HG02973 (cell line): ENCODE results near the gene EDAR.

Experiments used
- ATAC-seq: cut with Tn5 transposase; IDR thresholded peaks from one replicate; pipeline ENCODE4 v1.9.1; 2021; ENCODE audit warnings: moderate library complexity; ENCODE audit not compliant: unreplicated experiment

EDAR gene

GRCh38 chr2:108969856-108970255, 19.2 kb downstream of the EDAR start:
- no peak for ATAC-seq

GRCh38 chr2:108968619-108969018, 20.4 kb downstream of the EDAR start:
- no peak for ATAC-seq

- no peak for ATAC-seq
These were observed 21.3 kb downstream of the EDAR start for GRCh38 chr2:108967757-108968156.

- ATAC-seq, result no peak
These were observed 23.3 kb downstream of the EDAR start for GRCh38 chr2:108965540-108966289.

- ATAC-seq, result no peak
These were observed 26.0 kb downstream of the EDAR start for GRCh38 chr2:108963057-108963456.

DNA sequence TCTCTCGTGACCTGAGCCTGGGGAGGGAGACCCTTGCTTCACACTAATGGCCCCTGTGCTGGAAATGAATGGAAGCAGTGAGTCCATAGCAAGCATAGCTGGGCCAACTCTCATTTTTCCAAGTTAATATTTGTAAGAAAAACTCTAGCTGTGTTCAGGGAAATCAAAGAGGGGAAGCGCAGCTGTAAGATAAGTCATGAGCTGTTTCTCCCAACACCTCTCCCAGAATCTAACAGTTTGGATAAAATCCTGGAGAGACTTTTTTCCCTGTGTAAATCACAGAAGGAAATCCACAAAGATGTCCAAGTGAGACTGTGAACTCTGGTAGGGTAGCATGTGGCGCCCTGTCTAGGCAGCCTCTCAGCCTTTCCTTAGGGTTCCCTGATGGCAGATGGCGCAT, 27.2 kb downstream of the EDAR start:
- ATAC-seq, result no peak

DNA sequence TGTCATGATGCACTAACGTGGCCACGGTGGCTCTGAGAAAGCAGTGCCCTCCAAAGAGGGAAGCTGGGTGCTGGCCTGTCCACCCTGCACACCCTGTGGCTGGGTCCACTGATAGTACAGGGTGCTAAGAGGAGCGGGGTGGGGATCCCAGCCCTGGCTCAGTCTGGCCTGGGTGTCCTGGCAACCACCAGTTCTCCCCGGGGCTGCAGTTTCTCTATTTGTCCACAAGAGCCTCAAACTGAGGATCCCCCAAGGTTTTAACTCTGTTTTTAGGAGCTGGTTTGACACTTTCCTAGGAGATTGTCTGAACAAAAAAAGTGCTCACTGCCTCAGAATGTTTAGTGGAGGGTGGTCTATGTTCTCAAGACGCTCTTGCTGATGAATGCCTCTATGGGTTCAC, 29.0 kb downstream of the EDAR start:
- ATAC-seq, result no peak

DNA sequence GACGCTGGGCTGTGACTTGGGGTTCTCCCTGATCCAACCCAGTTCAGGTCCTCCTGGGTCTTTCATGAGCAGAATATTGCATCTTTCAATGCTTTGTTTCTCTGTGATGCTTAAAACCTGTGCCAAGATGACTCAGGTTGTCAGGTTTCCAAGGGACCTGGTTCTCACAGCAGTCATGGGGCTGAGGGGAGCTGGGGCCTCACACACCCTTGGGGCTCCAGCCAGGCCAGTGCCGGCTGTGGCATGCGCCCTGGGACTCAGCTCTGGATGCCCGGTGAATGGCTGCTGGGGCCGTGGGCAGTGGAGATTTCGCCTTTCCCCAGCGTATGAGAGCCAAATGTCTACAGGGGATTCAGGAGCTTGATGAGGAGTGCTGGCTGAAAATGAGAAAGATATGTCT, 29.6 kb downstream of the EDAR start:
- ATAC-seq, result no peak

DNA sequence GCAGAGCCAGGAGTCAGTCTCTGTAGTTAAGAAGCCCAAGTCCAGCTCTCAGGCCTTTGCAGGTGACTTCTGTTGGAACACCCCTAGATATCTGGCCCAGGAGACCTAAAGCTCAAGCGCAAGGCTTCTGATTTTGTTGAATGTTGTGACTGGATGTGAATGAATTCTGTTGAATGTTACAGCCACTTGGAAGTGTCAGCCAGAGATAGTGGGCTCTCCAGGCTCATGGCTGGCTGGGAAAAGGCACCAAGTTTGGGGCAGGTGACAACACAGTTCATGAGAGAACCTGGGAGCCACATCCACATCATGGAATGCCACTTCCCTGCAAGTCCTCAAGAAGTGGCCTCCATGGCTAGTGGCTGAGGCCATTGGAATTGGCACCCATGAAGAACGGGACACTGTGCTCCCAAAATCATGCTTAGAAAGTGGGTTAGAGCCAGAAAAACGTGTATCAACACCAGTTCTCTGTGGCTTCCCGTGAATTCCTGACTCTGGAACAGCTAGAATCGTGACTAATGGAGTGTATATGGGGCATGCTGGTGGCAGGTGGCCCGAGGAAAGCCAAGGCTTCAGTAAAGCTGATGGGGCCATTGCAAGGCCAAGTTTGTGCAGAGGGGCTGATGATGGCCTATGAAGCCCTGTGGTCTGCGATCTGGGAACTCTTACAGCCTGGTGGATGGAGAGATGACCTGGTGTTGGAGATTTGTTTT, 30.2 kb downstream of the EDAR start:
- ATAC-seq, result no peak

- no peak for ATAC-seq
These were observed 31.0 kb downstream of the EDAR start for GRCh38 chr2:108958002-108958401.

DNA sequence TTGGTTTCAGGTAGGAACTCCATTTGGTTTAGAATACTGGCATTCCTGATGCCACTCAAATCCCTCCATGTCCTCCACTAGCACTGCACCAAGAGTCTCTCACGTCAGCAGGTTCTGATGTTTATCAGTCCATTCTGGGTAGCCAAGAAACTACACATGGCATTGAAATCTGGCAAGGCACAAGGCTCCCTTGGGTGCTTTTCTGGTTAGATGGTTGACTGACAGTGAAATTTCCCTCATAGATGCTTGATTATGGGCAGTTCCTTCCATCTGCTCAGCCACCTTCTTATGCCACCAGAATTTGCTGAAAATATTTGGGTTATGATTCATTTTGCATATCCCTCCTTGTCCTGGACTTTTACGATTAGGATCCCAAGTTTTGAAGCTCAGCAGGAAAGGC, 32.6 kb downstream of the EDAR start:
- no peak for ATAC-seq

- ATAC-seq, result no peak
These were observed 38.5 kb downstream of the EDAR start for GRCh38 chr2:108950369-108951135.

GRCh38 chr2:108949316-108950239, 39.4 kb downstream of the EDAR start:
- ATAC-seq, result no peak

DNA sequence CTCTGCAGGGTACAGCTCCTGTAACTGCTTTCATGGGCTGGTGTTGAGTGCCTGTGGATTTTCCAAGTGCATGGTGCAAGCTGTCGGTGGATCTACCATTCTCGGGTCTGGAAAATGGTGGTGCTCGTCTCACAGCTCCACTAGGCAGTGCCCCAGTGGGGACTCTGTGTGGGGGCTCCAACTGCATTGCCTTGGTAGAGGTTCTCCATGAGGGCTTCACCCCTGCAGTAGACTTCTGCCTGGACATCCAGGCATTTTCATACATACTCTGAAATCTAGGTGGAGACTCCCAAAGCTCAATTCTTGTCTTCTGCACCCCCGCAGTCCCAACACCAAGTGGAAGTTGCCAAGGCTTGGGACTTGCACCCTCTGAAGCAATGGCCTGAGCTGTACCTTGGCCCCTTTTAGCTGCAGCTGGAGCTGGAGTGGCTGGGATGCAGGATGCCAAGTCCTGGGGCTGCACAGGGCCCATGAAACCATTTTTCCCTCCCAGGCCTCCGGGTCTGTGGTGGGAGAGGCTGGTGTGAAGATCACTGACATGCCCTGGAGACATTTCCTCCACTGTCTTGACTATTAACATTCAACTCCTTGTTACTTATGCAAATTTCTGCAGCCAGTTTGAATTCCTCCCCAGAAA, 41.6 kb downstream of the EDAR start:
- ATAC-seq, result no peak

DNA sequence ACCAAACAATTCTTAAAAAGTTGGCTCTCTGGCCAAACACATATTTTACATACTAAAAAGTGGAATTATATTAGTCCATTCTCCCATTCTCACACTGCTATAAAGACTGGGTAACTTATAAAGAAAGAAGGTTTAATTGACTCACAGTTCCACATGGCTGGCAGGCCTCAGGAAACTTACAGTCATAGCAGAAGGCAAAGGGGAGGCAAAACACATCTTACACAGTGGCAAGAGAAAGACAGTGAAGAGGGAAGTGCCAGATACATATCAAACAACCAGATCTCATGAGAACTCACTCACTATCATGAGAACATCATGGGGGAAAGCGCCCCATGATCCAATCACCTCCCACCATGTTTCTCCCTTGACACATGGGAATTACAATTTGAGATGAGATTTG, 42.6 kb downstream of the EDAR start:
- ATAC-seq, result no peak

DNA sequence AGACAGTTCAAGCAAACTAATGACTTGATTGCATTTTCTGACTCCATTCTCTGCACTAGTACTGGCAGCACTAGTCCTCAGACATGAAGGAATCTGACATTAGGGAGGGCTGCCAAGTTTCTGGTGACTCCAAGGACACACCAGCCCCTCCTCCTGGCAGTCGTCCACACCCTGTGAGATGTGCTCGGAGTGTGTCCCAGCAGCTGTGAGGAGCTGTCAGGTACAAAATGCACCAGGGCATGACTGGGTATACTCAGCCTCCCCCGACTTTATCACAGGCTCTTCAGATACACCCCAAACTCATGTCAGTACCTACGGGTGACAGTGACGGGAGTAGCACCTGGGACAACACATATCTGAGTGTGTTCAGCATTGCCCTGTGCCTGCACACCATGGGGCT, 43.1 kb downstream of the EDAR start:
- ATAC-seq, result no peak

GRCh38 chr2:108944601-108945331, 44.3 kb downstream of the EDAR start:
- no peak for ATAC-seq

DNA sequence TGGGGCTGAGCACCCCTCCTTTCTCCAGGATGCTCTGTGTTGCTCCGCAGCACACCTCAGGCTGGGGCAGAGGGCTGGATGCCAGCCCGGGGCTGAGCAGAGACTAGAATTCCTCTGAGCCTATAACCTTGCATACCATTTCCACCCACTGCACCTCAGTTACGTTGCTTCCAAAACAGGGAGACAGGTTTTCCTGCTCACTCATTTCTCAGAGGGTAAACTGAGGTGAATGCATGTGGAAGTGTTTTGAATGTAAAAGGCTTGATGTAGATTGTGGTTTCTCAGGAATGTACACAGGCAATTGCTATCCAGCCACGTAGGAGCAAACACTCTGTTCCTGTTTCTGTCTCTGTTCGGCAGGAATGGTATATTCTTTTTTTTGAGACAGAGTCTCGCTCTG, 45.3 kb downstream of the EDAR start:
- no peak for ATAC-seq

DNA sequence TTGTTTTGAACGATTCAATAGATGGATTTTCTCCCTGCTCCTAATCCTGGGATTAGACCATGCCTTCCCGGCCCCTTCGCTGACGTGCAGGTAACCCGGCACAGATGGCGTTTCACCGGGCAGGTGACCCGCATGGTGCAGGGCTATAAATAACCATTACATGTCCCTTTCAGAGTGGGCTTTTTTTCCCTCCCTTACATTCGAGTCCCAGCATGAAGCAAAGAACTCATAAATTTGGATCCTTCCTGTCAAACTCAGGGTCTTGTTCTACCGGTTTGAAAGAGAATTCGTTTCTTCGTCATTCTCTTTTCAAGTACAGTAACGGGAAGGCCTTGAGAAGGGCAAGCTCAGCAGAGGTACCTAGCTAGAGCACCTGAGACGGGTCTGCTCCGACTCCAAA, 46.1 kb downstream of the EDAR start:
- no peak for ATAC-seq
